Aorta (tissue), 5 donors: ENCODE data around the gene CACNA1B. TPM values are rescaled to one million over a fixed set of nuclear protein-coding genes. Genes with fewer than 3 reads are reported as not detected.

Experiments used
- ATAC-seq: fragments of 200-7000 bp; cut with Tn5 transposase; one replicate; pipeline ENCODE4 v1.9.1; 2022; ENCODE audit warnings: moderate library complexity; ENCODE audit not compliant: low FRiP score
- DNase-seq, 2 donors: peaks; one replicate each; pipeline ENCODE4 v3.0.0-alpha.2; 2020
- H3K27ac ChIP-seq, 2 donors: one replicate each; pipeline ENCODE4 v1.5.1; 2013; ENCODE audit warnings: low read length in 2 of 2, mild to moderate bottlenecking in 2 of 2, moderate library complexity in 2 of 2, control low read depth in 1 of 2, inconsistent platforms in 1 of 2, low read depth in 1 of 2
- H3K27me3 ChIP-seq, 2 donors: one replicate each; pipeline ENCODE4 v1.6.1; 2013; ENCODE audit warnings: control low read depth in 1 of 2, low read length in 1 of 2, mild to moderate bottlenecking in 1 of 2, moderate library complexity in 1 of 2; ENCODE audit not compliant: insufficient read depth in 2 of 2, control insufficient read depth in 1 of 2
- H3K36me3 ChIP-seq, 2 donors: one replicate each; pipeline ENCODE4 v1.6.1; 2013; ENCODE audit warnings: control low read depth in 1 of 2, low read length in 1 of 2, mild to moderate bottlenecking in 1 of 2; ENCODE audit not compliant: insufficient read depth in 2 of 2, control insufficient read depth in 1 of 2
- H3K4me1 ChIP-seq, 2 donors: one replicate each; pipeline ENCODE4 v1.6.1; 2013; ENCODE audit warnings: low read length in 2 of 2, control low read depth in 1 of 2, mild to moderate bottlenecking in 1 of 2, moderate library complexity in 1 of 2; ENCODE audit not compliant: insufficient read depth in 2 of 2, control insufficient read depth in 1 of 2
- H3K4me3 ChIP-seq, 2 donors: one replicate each; pipeline ENCODE4 v1.5.1; 2013; ENCODE audit warnings: low read length in 2 of 2, control low read depth in 1 of 2, mild to moderate bottlenecking in 1 of 2
- H3K9me3 ChIP-seq: one replicate; pipeline ENCODE4 v1.6.1; 2013; ENCODE audit warnings: mild to moderate bottlenecking, low read length; ENCODE audit not compliant: control insufficient read depth
- WGBS, 2 donors: extraction: QIAGEN DNeasy Blood & Tissue Kit; methylation state at CpG; one replicate each; pipeline ENCODE4 v1.1.7; 2013; 5-methylcytosine and 5-hydroxymethylcytosine counted together
- intact Hi-C, 2 donors: fragments of 100-400 bp; cut with DNase I; formaldehyde crosslinking; loops; one replicate each; pipeline versions ENCODE4 v1.14.2 to v1.15.0; 2022
- polyA plus RNA-seq, 2 donors: library from polyadenylated mRNA; stranded (reverse); fragments of 200-250 nt; gene quantifications; one replicate each; pipeline ENCODE4 v1.2.3, GENCODE V29; 2013
- total RNA-seq, 2 donors: library from RNA; stranded (reverse); fragmentation: NEBNext Ultra II Directional; extraction: Animal tissue kit (Norgen Biotek cat#: 25700); gene quantifications; one replicate each; pipeline ENCODE4 v1.2.1, GENCODE V29; 2021
- donor health status: healthy with polysubstance abuse.
- donor health status: Bipolar disorder and iron deficiency.
- donor health status: DM: no; HTN: no; CAD: no.
- donor health status: DM: no; HTN: no; CAD: no.
- donor health status: DM: yes; HTN: yes; CAD: no.

Gene CACNA1B
- total and polyA plus RNA-seq, 4 donors: under 0.01 to 0.05 (median 0.03) TPM; not detected in 1

DNA sequence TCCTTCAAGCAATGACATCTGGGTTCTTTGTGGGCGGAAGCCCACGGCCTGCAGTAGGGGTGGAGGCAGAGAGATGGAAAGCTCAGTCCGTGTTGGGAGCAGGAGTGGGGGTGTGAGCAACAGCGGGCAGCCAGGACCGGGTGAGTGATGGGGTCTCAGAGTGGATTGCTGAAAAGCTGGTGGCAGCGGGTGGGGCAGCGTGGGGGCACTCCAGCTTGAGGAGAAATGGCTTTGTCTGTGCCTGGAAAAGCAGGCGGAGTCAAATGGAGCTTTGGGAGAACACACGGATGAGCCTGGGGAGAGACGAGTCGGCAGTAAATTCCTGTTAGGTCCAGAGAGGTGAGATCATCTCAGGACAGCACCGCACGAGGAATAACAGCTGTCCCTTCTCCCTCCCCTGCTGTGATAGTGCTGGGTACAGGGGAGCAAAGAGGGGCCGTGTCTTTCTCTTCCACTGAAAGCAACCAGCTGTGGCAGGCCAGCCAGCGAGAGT is 42.1 kb downstream of the CACNA1B start:
- intact Hi-C loops: no loop called here
- no peak for DNase-seq
- Histone ChIP-seq H3K9me3 (no peaks in the 10 kb centered on the region), H3K27ac (no peak overlapping the region), H3K27me3 (no peaks in the 10 kb centered on the region), H3K36me3 (no peaks in the 10 kb centered on the region), H3K4me1 (no peaks in the 10 kb centered on the region), H3K4me3 (no peak overlapping the region)
- WGBS, 2 donors: 56 to 74% methylated on average over 15 of the region's 15 CpGs
- ATAC-seq: no peak

DNA sequence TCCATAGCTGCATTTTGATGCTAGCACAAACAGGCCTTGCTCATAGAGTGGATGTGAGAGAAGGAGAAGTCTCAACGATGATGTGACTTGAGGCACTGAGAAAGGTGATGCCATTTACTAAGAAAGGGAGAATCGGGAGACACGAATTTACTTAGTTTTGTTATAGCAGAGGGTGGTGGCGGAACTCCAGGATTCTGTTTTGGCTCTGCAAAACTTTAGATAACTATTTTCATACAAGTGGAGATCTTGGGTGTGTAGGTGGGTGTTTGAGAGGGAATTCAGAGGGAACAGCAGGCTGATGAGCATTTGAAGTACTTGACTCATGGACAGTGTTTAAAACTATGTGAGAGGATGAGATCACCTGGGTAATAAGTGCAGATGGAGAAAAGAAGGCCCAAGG is 43.2 kb downstream of the CACNA1B start:
- WGBS, 2 donors: 77 to 82% methylated on average over 4 of the region's 4 CpGs
- H3K9me3 ChIP-seq: no peaks in the 10 kb centered on the region
- DNase-seq (no peak), ATAC-seq (no peak)
- intact Hi-C loops: no loop called here
- no peaks in the 10 kb centered on the region for H3K27me3 ChIP-seq
- no peak overlapping the region for H3K4me3 ChIP-seq
- no peak overlapping the region for H3K27ac ChIP-seq
- H3K4me1 ChIP-seq: no peaks in the 10 kb centered on the region
- H3K36me3 ChIP-seq: no peaks in the 10 kb centered on the region

DNA sequence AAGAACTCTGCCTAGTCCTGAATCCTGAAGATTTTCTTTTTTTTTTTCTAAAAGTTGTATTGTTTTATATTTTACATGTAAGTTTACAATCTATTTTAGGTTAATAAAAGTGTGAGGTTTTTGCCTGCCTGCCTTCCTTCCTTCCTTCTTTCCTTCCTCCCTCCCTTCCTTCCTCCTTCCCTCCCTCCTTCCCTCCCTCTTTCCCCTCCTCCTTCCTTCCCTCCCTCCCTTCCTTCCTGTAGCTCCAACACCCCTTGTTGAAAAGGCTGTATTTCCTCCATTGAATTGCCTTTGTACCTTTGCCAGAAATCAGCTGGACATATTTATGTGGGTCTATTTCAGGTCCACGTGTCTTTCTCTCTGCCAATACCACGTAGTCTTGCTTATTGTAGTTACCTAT is 46.6 kb downstream of the CACNA1B start:
- intact Hi-C loops: no loop called here
- no peak for ATAC-seq
- DNase-seq: no peak
- Histone ChIP-seq H3K27ac (no peak overlapping the region), H3K4me1 (no peaks in the 10 kb centered on the region), H3K4me3 (no peak overlapping the region), H3K27me3 (no peaks in the 10 kb centered on the region), H3K9me3 (no peaks in the 10 kb centered on the region), H3K36me3 (no peaks in the 10 kb centered on the region)
- WGBS, 2 donors: 30 to 43% methylated on average over 2 of the region's 2 CpGs

DNA sequence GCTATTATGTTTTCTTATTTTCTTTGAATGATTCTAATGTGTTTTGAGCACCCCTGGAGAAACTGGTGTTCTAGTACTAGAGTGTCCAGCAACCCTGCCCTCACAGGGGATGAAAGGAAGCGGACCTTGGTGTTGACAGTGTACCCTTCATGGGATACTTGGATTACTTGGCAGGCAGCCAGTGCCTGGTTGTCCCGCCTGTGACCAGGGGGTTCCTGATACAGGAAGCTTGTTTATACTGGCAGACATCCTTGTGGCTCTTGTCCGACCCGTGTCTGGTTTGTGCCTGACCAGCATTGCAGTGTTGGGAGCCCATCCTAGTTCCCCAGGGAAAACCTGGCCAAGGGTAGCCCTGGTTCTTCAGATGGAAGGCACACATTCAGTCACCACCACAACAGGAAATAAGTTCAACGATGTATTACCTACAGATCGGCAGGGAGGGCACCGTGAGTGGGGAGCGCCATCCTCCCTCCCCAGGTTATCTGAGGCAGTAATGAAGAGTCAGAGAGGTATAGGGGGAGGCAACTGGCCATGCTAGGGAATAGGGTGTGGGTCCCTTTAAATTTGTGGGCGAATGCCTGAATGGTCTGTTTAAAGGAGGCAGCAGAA is 47.3 kb downstream of the CACNA1B start:
- intact Hi-C loops: no loop called here
- Histone ChIP-seq H3K9me3 (no peaks in the 10 kb centered on the region), H3K4me1 (no peaks in the 10 kb centered on the region), H3K36me3 (no peaks in the 10 kb centered on the region), H3K27me3 (no peaks in the 10 kb centered on the region), H3K4me3 (no peak overlapping the region), H3K27ac (no peak overlapping the region)
- DNase-seq (no peak), ATAC-seq (no peak)
- WGBS, 2 donors: 58 to 77% methylated on average over 9 of the region's 9 CpGs

DNA sequence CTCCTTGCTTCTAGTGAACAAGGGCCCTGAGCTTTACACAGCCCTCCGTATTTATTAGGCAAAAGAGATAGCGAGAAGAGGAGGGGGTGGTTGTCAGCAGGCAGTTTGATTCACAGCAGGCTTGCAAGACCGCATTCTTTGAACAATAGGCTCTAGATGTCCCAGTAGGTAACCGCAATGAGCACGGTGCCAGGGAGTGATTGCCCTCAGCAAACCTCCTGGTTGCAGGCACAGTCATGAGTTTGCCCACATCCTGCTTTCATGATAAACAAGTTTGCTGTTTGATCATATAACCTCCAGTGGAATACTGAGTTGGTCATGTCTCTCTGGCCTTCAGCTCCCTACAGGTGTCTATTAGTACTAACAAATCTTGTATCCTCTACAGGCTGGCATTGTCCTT is 66.1 kb downstream of the CACNA1B start:
- H3K4me3 ChIP-seq: no peak overlapping the region
- intact Hi-C loops: no loop called here
- DNase-seq (no peak), ATAC-seq (no peak)
- 91 to 94% methylated on average over 5 of the region's 5 CpGs for WGBS, 2 donors
- H3K27ac ChIP-seq: no peak overlapping the region
- peaks cover 3% of the 10 kb centered on the region for H3K9me3 ChIP-seq
- no peaks in the 10 kb centered on the region for H3K27me3 ChIP-seq
- H3K36me3 ChIP-seq: no peaks in the 10 kb centered on the region
- H3K4me1 ChIP-seq: no peaks in the 10 kb centered on the region

DNA sequence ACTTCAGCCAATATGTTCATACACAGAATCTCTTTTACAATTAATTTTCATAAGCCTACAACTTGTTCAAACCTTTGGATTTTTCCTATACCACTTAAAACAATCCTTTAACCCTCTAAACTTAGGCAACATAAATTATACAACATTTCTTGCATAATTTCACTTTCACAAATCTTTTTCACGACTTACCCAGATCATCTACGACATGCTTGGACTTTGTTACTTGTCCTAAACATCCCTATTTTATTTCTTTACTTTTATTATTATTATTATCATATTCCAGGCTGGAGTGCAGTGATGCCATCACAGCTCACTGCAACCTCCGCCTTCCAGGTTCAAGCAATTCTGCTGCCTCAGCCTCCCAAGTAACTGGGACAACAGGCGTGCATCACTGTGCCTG is 68.0 kb downstream of the CACNA1B start:
- 85 to 88% methylated on average over 4 of the region's 4 CpGs for WGBS, 2 donors
- DNase-seq: no peak
- intact Hi-C loops: no loop called here
- Histone ChIP-seq H3K4me3 (no peak overlapping the region), H3K36me3 (no peaks in the 10 kb centered on the region), H3K27ac (no peak overlapping the region), H3K27me3 (no peaks in the 10 kb centered on the region), H3K4me1 (no peaks in the 10 kb centered on the region), H3K9me3 (peaks cover 3% of the 10 kb centered on the region)
- no peak for ATAC-seq

DNA sequence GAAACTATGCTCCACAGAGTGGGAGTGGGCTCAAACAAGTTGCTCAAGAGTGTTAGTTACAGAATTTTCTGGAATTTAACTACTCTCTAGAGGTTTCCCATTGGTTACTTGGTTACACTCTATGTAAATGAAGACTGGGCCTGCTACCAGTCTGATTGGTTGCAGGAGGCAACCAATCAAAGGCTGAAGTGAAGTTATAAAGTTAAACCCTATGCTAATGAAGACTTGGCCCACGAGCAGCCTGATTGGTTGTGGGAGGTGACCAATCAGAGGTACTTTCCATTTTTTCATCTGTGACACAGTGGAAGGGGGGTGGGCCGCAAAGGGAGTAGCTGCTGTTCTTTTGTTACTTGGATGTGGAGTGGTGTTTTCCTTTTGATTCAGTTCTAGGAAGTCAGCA is 69.4 kb downstream of the CACNA1B start:
- intact Hi-C loops: no loop called here
- 61 to 62% methylated on average over 2 of the region's 2 CpGs for WGBS, 2 donors

DNA sequence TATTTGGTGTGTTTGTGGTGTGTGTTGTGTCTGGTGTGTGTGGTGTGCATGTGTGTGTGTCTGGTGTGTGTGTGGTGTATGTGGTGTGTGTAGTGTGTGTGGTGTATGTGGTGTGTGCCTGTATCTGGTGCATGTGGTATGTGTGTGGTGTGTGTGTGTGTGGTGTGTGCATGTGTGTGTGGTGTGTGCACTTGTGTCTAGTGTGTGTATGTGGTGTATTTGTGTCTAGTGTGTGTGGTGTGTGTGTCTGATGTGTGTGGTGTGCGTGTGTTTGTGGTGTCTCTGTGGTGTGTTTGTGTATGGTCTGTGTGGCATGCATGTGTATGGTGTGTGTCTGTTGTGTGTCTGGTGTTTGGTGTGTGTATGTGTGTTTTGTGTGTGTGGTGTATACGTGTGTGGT is 71.1 kb downstream of the CACNA1B start:
- H3K27me3 ChIP-seq: no peaks in the 10 kb centered on the region
- H3K36me3 ChIP-seq: no peaks in the 10 kb centered on the region
- intact Hi-C loops: no loop called here
- ATAC-seq: no peak
- WGBS, 2 donors: 94 to 100% methylated on average over 2 of the region's 2 CpGs
- peaks cover 2% of the 10 kb centered on the region for H3K9me3 ChIP-seq
- DNase-seq: no peak
- no peak overlapping the region for H3K4me3 ChIP-seq
- H3K27ac ChIP-seq: no peak overlapping the region
- no peaks in the 10 kb centered on the region for H3K4me1 ChIP-seq

More for the DNA sequence above, 69.4 kb downstream of the CACNA1B start:
- Histone ChIP-seq H3K36me3 (no peaks in the 10 kb centered on the region), H3K27ac (no peak overlapping the region), H3K4me1 (no peaks in the 10 kb centered on the region), H3K9me3 (peaks cover 3% of the 10 kb centered on the region), H3K4me3 (no peak overlapping the region), H3K27me3 (no peaks in the 10 kb centered on the region)
- ATAC-seq (no peak), DNase-seq (no peak)

DNA sequence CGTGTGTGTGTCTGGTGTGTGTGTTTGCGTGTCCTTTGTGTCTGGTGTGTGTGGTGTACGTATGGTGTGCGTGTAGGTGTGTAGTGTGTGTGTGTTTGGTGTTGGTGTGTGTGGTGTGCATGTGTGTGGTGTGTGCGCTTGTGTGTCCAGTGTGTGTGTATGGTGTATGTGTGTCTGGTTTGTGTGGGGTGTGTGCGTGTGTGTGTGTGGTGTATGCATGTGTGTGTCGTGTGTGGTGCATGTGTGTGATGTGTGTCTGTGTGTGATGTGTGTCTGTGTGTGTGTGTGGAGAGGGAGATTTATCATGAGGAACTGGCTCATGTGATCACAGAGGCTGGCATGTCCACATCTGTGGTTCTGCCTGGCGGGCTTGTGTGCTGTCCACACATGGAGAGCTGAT is 71.7 kb downstream of the CACNA1B start:
- intact Hi-C loops: no loop called here
- DNase-seq: no peak
- Histone ChIP-seq H3K36me3 (no peaks in the 10 kb centered on the region), H3K27ac (no peak overlapping the region), H3K4me1 (no peaks in the 10 kb centered on the region), H3K27me3 (no peaks in the 10 kb centered on the region), H3K4me3 (no peak overlapping the region), H3K9me3 (no peaks in the 10 kb centered on the region)
- ATAC-seq: no peak
- 94 to 96% methylated on average over 8 of the region's 8 CpGs for WGBS, 2 donors
